IMR-90 (cell line): ENCODE data around the gene SASH1. TPM values are rescaled to one million over a fixed set of nuclear protein-coding genes. Genes with fewer than 3 reads are reported as not detected.

Experiments used
- ATAC-seq: fragments of 200-7000 bp; cut with Tn5 transposase; 2 replicates; pipeline ENCODE4 v1.9.1; 2020; ENCODE audit warnings: low read depth, mild to moderate bottlenecking, moderate library complexity
- BruUV-seq: library from RNA; stranded (reverse); fragments of 400-500 nt; replicated peaks from 2 replicates; lab custom pipeline; 2021; lab: Mats Ljungman, UMichigan
- CTCF ChIA-PET: fragments of 300-600 bp; formaldehyde crosslinking; extraction: SDS; loops from one replicate; lab custom pipeline; 2021; ENCODE audit warnings: antibody characterized with exemption; lab: Yijun Ruan, JAX
- POLR2A ChIA-PET: fragments of 300-600 bp; sonication (Branson Sonifier 250); formaldehyde crosslinking; loops from one replicate; lab custom pipeline; 2022; ENCODE audit warnings: antibody characterized with exemption; ENCODE audit not compliant: unreplicated experiment; lab: Charles Lee
- DNase-seq: peaks from one replicate; pipeline ENCODE4 v3.0.0; 2013
- H2AFZ ChIP-seq: replicated peaks from 2 replicates; pipeline ENCODE3; 2013; ENCODE audit warnings: low read length, mild to moderate bottlenecking; ENCODE audit not compliant: poor library complexity
- H2AK5ac ChIP-seq: 2 replicates; pipeline ENCODE4 v1.6.1; 2013; ENCODE audit warnings: low read depth, low read length, inconsistent platforms
- H2AK9ac ChIP-seq: replicated peaks from 2 replicates; pipeline ENCODE3; 2013; ENCODE audit warnings: mild to moderate bottlenecking, low read depth, low read length, moderate library complexity; ENCODE audit not compliant: poor library complexity
- H2BK120ac ChIP-seq: 2 replicates; pipeline ENCODE4 v1.6.1; 2013; ENCODE audit warnings: low read depth, low read length, inconsistent platforms
- H2BK15ac ChIP-seq: 3 replicates; pipeline ENCODE4 v1.6.1; 2013; ENCODE audit warnings: low read depth, low read length, inconsistent platforms
- H2BK20ac ChIP-seq: 2 replicates; pipeline ENCODE4 v1.6.1; 2013; ENCODE audit warnings: low read depth, mild to moderate bottlenecking, inconsistent platforms, low read length, moderate library complexity
- H2BK5ac ChIP-seq: 2 replicates; pipeline ENCODE4 v1.6.1; 2013; ENCODE audit warnings: mild to moderate bottlenecking, low read depth, low read length, inconsistent platforms; ENCODE audit not compliant: poor library complexity, severe bottlenecking
- H3K14ac ChIP-seq: replicated peaks from 2 replicates; pipeline ENCODE4 v1.6.1; 2013; ENCODE audit warnings: low read depth, low read length, inconsistent platforms
- H3K18ac ChIP-seq: 2 replicates; pipeline ENCODE4 v1.6.1; 2013; ENCODE audit warnings: low read depth, low read length, control low read depth
- H3K23ac ChIP-seq: 2 replicates; pipeline ENCODE4 v1.6.1; 2013; ENCODE audit warnings: low read depth, low read length, inconsistent platforms
- H3K27ac ChIP-seq: 2 replicates; pipeline ENCODE4 v1.5.1; 2013; ENCODE audit warnings: mild to moderate bottlenecking, control low read depth, low read length; ENCODE audit not compliant: insufficient read depth
- H3K27me3 ChIP-seq: 2 replicates; pipeline ENCODE4 v1.6.1; 2013; ENCODE audit warnings: low read length; ENCODE audit not compliant: control insufficient read depth, insufficient read depth
- H3K36me3 ChIP-seq: 2 replicates; pipeline ENCODE4 v1.6.1; 2013; ENCODE audit warnings: low read length, mixed read lengths; ENCODE audit not compliant: control insufficient read depth, insufficient read depth
- H3K4ac ChIP-seq: 2 replicates; pipeline ENCODE4 v1.6.1; 2013; ENCODE audit warnings: low read depth, low read length, inconsistent platforms
- H3K4me1 ChIP-seq: 2 replicates; pipeline ENCODE4 v1.6.1; 2013; ENCODE audit warnings: low read length, mixed read lengths; ENCODE audit not compliant: control insufficient read depth, insufficient read depth
- H3K4me2 ChIP-seq: 2 replicates; pipeline ENCODE4 v1.6.1; 2013; ENCODE audit warnings: low read depth, mild to moderate bottlenecking, control low read depth, low read length, moderate library complexity
- H3K4me3 ChIP-seq: 2 replicates; pipeline ENCODE4 v1.5.1; 2013; ENCODE audit warnings: low read depth, mild to moderate bottlenecking, control low read depth, low read length, moderate library complexity; ENCODE audit not compliant: insufficient read depth
- H3K56ac ChIP-seq: 2 replicates; pipeline ENCODE4 v1.6.1; 2013; ENCODE audit warnings: low read length, inconsistent platforms; ENCODE audit not compliant: insufficient read depth; ENCODE audit errors: extremely low read depth
- H3K79me1 ChIP-seq, 2 experiments: 2 replicates each; pipeline ENCODE4 v1.6.1; 2013; ENCODE audit warnings: low read length in 2 of 2, inconsistent platforms in 1 of 2, low read depth in 1 of 2
- H3K9ac ChIP-seq: 2 replicates; pipeline ENCODE4 v1.6.1; 2013; ENCODE audit warnings: low read depth, low read length, control low read depth
- H3K9me1 ChIP-seq: 2 replicates; pipeline ENCODE4 v1.6.1; 2013; ENCODE audit warnings: low read length, inconsistent platforms; ENCODE audit not compliant: insufficient read depth
- H3K9me3 ChIP-seq: 2 replicates; pipeline ENCODE4 v1.6.1; 2013; ENCODE audit warnings: low read length; ENCODE audit not compliant: control insufficient read depth, insufficient read depth
- H4K20me1 ChIP-seq: 2 replicates; pipeline ENCODE4 v1.6.1; 2013; ENCODE audit warnings: low read length, inconsistent platforms; ENCODE audit not compliant: insufficient read depth
- H4K5ac ChIP-seq: 2 replicates; pipeline ENCODE4 v1.6.1; 2013; ENCODE audit warnings: mild to moderate bottlenecking, low read depth, low read length, control low read depth
- H4K8ac ChIP-seq, 2 experiments: 2 replicates each; pipeline ENCODE4 v1.6.1; 2013; ENCODE audit warnings: low read depth in 2 of 2, low read length in 2 of 2, control low read depth in 1 of 2, inconsistent platforms in 1 of 2
- H4K91ac ChIP-seq: 2 replicates; pipeline ENCODE4 v1.6.1; 2013; ENCODE audit warnings: low read depth, low read length, inconsistent platforms; ENCODE audit not compliant: insufficient read depth
- BHLHE40 ChIP-seq: fragments of 150-350 bp; IDR thresholded peaks from 2 replicates; pipeline ENCODE4 v1.6.1; 2016; ENCODE audit warnings: mild to moderate bottlenecking, low read depth, low read length
- CEBPB ChIP-seq: IDR thresholded peaks from 2 replicates; pipeline ENCODE4 v1.6.1; 2012; ENCODE audit warnings: low read depth, low read length, improper control_type of control experiment
- MXI1 ChIP-seq: IDR thresholded peaks from 2 replicates; pipeline ENCODE4 v1.6.1; 2012; ENCODE audit warnings: low read depth, mild to moderate bottlenecking, low read length, moderate library complexity, borderline replicate concordance
- RCOR1 ChIP-seq: IDR thresholded peaks from 2 replicates; pipeline ENCODE4 v1.6.1; 2012; ENCODE audit warnings: mild to moderate bottlenecking, low read length, improper control_type of control experiment; ENCODE audit not compliant: insufficient replicate concordance
- WGBS, 2 experiments: methylation state at CpG; one replicate each; pipeline versions ENCODE4 v1.1.5 to v1.1.7; 2013; ENCODE audit warnings: missing lambda C conversion rate in 2 of 2; ENCODE audit not compliant: insufficient read length in 1 of 2; ENCODE audit errors: extremely low coverage in 2 of 2; 5-methylcytosine and 5-hydroxymethylcytosine counted together
- dilution Hi-C: fragments of 300-500 bp; cut with HindIII; formaldehyde crosslinking; loops from one replicate; pipeline ENCODE4 v1.14.3; 2018; ENCODE audit warnings: low sequenced_read_pairs; ENCODE audit not compliant: unreplicated experiment
- in situ Hi-C: fragments of 300-500 bp; cut with MboI; formaldehyde crosslinking; loops from 3 replicates; pipeline ENCODE4 v1.14.3; 2019; ENCODE audit warnings: low sequenced_read_pairs, inconsistent platforms, mixed read lengths
- intact Hi-C: fragments of 100-400 bp; cut with micrococcal nuclease; formaldehyde crosslinking; loops from 2 replicates; pipeline ENCODE4 v1.10.0; 2022
- polyA plus RNA-seq, 3 experiments: library from polyadenylated mRNA; depleted of rRNA; stranded (reverse); fragments of >200 nt; gene quantifications; 2 replicates each; pipeline ENCODE4 v1.2.3, GENCODE V29; 2012; ENCODE audit warnings: low replicate concordance in 1 of 3
- total RNA-seq: library from RNA; depleted of rRNA; stranded (reverse); fragments of >200 nt; gene quantifications from 2 replicates; pipeline ENCODE4 v1.2.3, GENCODE V29; 2012
- TF ChIP-seq, protein P1 (sequence below): fragments of 150-350 bp; IDR thresholded peaks from 2 replicates; pipeline ENCODE4 v1.6.1; 2016; ENCODE audit warnings: low read depth, mild to moderate bottlenecking, low read length, moderate library complexity, borderline replicate concordance

SASH1 gene
- total and polyA plus RNA-seq, 2 of the 4 experiments (the other 2 are of a cell fraction) = 11.6 to 16.5 TPM

- ATAC-seq (peak; percentile 38; the same call in 1 of the 2 replicates), DNase-seq (peak; percentile 80)
- Histone ChIP-seq H3K4me1 (peaks cover 16% of the 10 kb centered on the region), H2BK120ac (peak overlapping the region; percentile 42; the same call in 1 of the 2 replicates), H2AFZ (peak overlapping the region; percentile 9), H4K5ac (no peak overlapping the region; the same call in 1 of the 2 replicates), H4K91ac (peak overlapping the region; percentile 41; the same call in 1 of the 2 replicates), H3K23ac (no peak overlapping the region; the same call in 1 of the 2 replicates), H4K8ac (peak overlapping the region; percentile 10 to 48; a peak in 3 of 4 replicates), H3K79me1 (peaks cover 23 to 67% of the 10 kb centered on the region in 2 experiments), H3K9me3 (no peaks in the 10 kb centered on the region), H4K20me1 (no peaks in the 10 kb centered on the region), H2BK15ac (peak overlapping the region; percentile 71; the same call in 1 of the 3 replicates), H3K27ac (no peak overlapping the region), H3K27me3 (no peaks in the 10 kb centered on the region), H3K9me1 (peaks cover 3% of the 10 kb centered on the region), H2AK9ac (no peak overlapping the region), H2BK5ac (peak overlapping the region; percentile 64), H3K9ac (no peak overlapping the region), H3K4ac (peak overlapping the region; percentile 32), H3K4me3 (no peak overlapping the region), H2BK20ac (peak overlapping the region; percentile 35; the same call in 1 of the 2 replicates), H3K18ac (peak overlapping the region; percentile 76; the same call in 1 of the 2 replicates), H2AK5ac (peak overlapping the region; percentile 76; the same call in 1 of the 2 replicates), H3K36me3 (no peaks in the 10 kb centered on the region), H3K14ac (peak overlapping the region; percentile 35), H3K56ac (0 out of 2 replicates have a peak overlapping the region, but pooled peaks have one; percentile 7), H3K4me2 (no peak overlapping the region; the same call in 1 of the 2 replicates)
- TF ChIP-seq RCOR1 = no peak
- no peak for TF ChIP-seq MXI1
- TF ChIP-seq, protein P1, sequence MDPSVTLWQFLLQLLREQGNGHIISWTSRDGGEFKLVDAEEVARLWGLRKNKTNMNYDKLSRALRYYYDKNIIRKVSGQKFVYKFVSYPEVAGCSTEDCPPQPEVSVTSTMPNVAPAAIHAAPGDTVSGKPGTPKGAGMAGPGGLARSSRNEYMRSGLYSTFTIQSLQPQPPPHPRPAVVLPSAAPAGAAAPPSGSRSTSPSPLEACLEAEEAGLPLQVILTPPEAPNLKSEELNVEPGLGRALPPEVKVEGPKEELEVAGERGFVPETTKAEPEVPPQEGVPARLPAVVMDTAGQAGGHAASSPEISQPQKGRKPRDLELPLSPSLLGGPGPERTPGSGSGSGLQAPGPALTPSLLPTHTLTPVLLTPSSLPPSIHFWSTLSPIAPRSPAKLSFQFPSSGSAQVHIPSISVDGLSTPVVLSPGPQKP = no peak
- TF ChIP-seq CEBPB = no peak
- peak; percentile 53; the same call in 1 of the 2 replicates for TF ChIP-seq BHLHE40
- intact Hi-C loops (no loop called here), dilution Hi-C loops (no loop called here), in situ Hi-C loops (no loop called here)
- CTCF ChIA-PET = no interaction called here
- POLR2A ChIA-PET = no interaction called here
- no CpG with 5 or more reads among the region's 5 CpGs for WGBS, 2 experiments
- BruUV-seq = no TSS peak
Observed at GRCh38 chr6:148501178-148501590, 158.5 kb downstream of the SASH1 start.
